Non-pigmented ciliary epithelial cell (primary cell): ENCODE measurements around the gene CLCNKB.
"Not testable (repeated sequence)": the region's sequence is repeated elsewhere in the genome, so short reads cannot be mapped to it uniquely, and the experiment has no call there.

ENCODE experiments used
- DNase-seq: peaks from one replicate; pipeline ENCODE4 v3.0.0-alpha.2; 2010; ENCODE audit warnings: low read depth

The CLCNKB gene

DNA sequence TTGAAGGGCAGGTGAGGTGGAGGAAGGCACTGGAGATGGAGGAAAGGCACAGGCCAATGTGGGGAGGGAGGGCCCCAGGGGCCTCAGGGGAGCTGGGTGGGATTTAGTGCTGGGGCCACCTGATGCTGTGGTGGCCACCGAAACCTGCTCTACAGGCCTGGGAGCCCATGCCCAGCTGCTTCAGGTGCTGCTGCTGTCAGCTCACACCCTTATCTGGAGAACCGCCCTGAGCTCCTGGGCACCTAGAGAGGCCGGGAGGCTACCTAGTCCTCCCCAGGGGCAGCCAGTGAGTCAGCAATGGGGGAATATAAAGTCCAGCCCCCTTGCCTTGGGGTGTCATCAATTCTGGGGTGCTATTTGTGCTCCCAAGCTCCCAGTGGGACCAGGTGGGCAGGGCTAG lies 17.7 kb downstream of the CLCNKB start:
- DNase-seq = no peak

DNA sequence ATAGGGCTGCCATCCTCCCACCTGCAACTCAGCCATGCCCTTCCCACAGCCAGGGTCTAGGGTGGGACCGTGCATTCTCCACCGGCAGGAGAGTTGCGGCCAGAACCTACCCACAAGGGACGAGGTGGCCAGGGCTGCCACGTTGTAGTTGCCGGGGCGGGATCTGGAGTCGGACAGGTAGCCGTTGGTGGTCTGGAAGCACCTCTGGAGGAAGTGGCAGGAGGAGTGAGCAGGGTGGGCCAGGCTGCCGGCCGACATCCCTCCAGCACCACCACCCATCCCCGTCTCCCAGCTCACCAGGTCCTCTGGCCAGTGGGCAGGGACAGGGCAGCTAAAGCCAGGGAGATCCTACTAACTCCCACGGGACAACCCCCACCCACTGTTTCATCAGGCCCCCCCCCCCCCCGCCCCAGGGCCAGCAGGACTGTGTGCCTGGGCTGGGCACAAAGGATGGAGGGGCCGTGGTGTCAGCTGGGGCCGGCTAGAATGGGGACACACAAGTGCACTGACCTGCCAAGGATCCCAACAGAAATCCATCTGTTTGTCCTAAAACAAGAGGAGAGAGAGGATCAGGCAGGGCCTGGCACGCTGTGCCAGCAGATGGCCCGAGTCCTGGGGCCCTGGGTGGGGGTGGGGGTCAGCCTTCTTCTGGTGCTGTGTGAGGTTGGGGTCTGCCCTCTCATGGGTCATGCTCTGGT lies 18.6 kb downstream of the CLCNKB start:
- DNase-seq = not testable (repeated sequence)

DNA sequence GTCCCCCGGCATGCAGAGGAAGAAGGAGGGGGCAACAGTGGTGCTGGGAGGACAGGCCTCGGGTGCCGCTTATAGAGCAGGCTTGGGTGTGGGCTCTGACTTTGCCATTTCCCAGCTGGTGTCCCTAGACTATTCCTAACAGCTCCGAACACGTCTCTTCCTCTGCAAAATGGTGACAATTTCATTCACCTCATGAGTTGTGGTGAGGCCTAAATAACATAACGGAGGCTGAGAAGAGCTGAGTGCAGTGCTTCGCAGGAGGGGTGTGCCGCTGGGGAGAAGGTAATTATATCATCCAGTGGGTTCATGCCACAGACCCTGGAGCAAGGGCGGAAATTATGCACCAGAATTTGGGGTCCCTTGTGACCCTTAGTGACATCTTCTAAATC lies 19.1 kb downstream of the CLCNKB start:
- not testable (repeated sequence) for DNase-seq

DNA sequence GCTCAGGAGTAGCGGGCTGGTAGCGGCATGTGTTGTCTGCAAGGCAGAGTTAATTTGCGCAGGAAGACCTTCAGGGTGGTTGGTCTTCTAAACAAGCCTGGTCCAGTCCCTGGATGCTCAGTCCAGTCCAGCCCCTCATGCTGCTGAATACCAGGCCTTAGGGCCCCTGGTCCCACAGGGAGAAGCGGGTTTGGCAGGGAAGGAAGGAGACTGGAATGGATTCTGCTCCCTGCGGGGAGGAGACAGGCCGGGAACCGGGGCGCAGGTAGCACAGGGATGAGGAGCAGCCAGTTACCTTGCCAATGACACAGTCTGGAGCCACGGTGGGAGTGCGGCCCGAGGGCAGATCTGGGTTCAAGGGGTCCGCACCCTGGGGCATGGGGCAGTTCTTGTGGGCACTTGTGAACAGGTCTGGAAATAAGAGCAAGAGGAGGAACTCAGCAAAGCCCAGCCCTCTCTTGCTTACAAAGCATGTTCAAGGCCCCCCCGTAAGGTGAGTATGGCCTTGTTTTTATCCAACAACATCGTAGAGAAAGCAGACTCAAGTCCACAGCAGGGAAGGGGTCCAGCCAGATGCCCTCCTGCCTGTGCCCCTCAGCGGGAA lies 19.7 kb downstream of the CLCNKB start:
- DNase-seq = no peak

DNA sequence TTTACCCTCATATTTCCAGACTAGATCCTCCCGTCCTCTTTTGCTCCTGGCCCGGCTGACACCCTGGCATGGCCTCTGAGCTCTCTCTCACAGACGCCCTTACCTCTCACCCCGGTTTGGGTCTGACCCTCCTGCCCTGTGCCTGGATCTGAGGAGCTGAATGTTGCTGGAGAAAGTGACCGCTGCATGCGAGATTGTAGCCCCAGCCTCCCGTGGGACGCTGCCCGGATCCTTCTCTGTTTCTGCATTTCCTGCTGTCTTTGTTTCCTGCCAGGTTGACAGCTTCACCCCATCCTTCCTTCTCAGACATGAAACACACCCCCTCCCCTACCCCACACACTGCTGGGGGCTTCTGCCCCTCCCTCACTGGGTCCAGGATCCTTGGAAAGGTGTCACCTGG lies 20.3 kb downstream of the CLCNKB start:
- DNase-seq = no peak

DNA sequence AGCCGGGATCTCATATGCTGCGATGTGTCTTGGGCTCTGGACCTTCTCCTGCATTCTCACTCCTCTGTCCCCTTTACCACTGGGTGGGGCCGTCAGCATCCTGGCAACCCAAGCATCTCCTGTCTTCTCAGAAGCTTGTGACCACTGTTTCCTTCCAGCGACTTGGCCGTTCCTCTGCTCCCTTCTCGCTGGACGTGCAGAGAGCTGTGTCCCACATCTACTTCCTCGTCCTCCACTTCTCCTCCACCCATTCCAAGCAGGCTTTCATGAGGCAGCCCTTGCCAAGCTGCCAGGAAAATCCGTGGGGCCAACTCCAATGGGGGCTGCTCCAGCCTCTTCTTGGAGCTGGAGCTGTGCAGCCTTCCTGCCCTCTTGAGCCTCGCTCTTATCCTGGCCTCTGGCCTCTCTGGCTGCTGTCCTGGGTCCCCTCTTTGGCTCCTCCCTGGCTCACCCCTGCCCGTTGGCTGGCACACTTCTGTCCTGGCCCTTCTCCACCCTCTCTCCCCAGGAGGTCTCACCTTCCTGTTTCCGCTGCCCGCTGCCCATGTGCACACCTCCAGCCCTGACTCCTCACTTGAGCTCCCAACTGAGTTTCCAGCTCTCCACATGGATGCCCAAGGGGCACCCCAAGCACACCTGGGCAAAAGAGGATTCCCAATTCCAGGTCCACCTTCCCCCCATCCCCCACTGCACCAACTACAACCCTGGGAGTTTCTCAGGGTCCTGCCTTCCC lies 21.1 kb downstream of the CLCNKB start:
- DNase-seq = no peak

DNA sequence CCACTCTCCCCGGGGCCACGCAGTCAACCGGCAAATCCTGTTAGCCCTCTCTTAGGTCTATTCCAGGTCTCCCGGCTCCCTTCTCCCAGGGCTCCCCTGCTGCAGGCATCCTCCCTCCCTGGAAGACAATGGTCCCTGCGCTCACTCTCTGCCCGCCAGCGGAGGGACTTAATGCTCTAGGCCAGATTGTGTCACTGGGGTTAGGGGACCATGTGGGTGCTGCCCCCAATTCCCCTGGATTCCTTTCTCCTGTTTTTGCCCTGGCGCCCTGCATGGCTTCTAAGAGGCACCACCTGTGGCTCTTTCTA lies 21.6 kb downstream of the CLCNKB start:
- DNase-seq = no peak

DNA sequence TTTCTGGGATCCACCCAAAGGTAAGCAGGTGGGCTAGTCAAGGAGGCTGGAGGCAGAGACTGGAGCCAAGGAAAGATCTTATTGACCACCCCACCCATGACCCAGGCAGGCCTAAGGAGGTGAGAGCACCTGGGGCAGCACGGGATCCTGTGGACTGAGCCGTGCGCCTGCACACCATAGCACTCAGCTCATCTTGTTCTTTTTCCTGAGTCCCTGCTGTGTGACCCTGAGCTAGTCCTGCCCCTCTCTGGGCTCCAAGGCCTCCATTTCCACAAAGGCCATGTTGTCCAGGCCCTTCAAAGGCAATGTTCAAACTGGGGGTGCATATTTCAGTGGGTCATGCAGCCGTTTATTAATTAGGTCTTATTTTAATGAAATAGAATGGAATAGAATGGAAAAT lies 22.7 kb downstream of the CLCNKB start:
- no peak for DNase-seq

DNA sequence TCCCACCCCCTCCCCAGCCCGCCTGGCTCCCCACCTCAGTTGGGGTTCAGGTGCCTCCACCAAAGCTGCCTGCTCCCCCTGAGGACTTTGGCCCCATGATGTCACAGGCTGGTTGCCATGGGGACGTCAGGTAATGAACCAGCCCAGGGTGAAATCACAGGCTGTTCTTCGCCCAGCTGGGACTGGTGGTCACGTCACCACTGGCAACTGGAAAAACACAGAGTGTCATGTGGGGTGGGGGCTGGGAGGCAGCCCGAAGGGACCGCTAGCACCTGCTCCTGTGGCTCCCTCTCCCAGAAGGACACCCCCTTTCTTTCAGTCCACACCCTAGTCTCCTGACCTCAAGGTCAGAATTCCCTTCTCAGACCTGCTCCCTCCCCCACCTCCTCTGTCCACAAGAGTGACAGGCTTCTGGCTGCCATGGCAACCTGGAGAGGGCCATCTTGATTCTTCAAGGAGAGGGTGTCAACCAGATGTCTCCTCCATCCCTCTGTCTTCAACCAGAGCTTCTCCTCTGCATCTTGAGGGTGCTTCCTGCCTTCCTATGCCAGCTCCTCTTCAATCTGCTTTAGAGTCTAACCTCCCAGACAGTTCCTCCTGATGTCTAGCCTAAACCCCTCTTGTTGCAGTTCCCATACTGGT lies 23.7 kb downstream of the CLCNKB start:
- no peak for DNase-seq

DNA sequence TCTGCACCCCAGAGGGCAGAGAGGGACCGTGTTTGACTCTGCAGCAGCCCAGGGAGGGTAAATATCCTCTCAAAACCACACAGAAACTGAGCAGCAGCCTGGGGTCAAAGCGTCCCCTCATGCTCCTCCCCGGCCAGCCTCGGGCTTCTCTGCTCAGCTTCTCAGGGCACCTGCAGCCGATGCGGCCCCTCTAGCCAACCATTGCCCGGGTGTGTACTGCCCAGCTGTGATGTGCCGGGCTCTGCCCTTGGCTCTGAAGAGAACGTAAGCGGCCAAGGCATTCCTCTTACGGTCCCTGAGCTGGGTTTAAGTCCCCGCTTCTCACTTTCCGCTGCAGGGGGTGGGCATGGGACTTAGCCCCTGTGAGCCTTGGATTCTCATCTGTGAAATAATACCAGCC lies 24.4 kb downstream of the CLCNKB start:
- no peak for DNase-seq

DNA sequence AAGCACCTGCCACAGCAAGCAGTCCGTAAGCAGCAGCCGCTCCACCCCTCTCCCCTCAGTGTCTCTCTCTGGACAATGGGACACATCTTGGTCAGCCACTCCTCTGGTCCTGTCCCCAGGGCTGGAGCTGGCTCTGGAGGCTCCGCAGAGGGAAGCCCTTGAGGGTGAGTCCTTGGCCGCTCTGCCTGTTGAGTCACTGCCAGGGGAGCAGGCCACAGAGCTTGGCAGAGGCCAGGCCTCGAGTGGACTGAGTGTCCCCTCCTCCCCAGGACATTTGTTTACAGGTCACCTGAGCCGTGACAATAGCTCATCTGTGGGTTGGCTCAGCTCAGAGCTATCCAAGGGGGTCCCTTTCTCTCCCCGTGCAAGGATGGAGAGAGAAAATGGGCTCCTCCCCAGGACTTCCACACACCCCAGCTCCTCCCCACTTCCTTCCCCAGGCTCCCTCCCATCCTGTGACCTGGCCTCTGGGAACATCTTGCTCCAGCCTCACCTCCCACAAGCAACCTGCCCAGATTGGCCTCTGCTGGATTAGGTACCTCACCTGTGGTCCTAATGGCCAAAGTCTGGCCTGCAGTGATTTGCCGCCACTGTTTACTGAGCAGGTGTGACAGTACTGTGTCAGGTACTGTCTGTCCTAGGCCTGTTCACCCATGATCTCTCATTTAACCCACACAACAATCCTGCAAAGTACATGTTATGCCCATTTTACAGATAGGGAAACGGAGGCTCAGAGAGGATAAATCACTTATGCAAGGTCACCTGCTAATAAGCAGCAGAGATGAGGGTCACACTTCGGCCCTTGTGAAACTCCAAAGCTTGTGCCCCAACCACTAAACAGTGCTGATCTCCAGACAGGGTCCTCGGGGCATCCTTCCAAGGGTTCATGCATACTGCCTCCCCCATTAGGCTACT lies 25.0 kb downstream of the CLCNKB start:
- no peak for DNase-seq

DNA sequence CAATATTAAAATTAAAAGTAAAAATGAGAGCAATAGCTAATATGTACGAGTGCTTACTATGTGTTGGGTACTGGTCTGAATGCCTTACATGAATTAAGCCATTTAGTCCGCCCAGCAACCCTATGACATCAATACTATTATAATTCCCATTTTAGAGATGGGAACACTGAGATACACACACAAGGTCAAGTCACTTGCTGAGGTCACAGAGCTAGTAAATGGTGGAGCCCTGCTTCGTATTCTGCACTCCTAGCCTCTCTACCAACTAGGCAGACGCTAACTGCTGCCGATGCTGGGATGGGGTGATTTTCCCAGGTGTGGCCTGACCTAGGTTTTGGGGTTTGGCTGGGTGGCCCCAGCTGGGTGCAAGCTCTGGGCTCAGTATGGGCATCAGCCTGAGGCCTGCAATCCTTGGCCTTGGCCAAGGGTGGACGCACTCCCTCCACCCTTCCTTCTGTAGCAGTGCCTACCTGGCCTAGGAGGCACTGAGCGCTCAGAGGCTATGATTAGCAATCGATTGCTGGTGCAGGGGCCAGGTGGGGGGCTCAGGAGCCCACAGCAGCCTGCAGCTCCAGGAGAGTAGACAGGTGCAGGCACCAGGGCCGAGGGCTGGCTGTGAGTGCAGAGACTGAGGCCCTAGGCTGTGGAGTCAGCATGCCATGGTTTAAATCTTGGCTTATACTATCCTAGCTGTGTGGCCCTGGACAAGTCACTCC lies 27.2 kb downstream of the CLCNKB start:
- DNase-seq = no peak

DNA sequence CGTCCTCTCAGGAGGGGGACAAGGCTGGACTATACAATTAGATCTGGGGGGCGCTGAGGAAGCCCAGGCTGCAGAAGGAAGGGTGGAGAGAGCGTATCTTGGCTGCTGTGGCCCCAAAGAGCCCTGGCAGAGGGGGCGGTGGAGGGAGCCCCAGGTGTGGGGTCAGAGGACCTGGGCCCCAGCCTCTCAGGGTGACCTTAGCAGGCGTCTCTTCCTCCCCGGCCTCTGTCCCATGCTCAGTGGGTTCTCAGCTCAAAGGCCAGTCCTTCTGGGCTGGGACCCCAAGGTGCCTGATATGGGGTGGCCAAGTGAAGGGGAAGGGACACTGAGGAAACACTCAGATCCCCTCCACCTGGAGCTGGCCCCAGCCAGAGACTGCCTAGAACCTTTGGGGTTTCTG lies 28.0 kb downstream of the CLCNKB start:
- DNase-seq = no peak

DNA sequence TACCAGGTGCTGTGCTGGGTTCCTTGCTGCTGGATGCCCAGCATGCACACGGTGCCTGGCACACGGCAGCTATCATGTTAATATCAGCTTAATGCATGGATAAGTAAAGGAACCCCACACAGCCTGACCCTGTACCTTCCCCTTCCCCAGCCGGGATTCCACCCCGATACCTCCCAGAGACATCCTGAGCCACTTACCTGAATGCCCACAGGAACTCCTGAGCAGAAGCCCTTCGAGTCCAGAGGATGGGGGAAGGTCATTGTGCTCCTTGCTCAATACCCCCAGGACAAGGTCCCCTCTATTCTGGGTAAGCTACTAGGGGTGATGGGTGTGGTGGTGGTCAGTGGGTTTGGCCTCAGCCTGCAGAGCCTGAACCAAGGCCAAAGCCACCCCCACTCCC lies 28.5 kb downstream of the CLCNKB start:
- no peak for DNase-seq

DNA sequence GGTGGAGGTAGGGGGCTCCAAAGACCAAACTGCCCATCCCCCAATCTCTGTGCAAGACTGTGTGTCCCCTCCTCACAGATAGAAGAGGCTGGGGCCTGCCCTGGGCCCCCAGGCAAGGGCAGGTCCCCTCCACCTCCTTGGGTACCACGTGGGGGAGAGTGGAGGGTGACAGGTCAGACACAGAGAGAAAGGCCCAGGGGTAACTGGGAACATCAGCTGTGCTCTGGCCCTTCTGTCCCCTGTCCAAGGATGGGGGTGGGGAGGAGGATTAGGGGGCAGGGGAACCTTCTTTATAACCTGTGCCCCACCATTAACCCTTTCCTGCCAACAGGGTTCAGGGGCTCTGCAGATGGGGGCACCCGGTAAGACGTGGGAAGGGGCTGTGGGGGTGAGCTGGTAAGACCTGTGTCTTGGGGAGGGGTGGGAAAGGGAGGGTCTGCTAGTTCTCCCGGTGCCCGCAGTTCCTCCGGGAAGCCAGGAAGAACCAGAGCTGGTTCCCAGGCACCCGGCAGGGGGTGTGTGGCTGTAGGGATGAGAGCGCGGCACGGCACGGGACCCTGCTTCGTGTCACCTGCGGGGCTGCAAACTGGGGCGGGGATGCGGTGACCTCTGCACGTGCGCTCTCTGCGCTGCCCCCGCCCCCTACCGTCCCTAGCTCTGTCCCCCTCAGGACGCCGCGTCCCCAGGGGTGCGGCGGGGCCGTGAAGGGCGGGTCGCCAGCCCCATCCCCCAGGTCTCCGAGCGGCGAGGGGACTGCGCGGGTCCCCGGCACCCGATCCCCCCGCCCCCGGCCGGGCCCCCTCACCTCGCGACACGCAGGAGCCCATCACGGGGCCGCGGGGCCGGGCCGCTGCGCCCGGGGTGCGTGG lies 29.3 kb downstream of the CLCNKB start:
- no peak for DNase-seq

DNA sequence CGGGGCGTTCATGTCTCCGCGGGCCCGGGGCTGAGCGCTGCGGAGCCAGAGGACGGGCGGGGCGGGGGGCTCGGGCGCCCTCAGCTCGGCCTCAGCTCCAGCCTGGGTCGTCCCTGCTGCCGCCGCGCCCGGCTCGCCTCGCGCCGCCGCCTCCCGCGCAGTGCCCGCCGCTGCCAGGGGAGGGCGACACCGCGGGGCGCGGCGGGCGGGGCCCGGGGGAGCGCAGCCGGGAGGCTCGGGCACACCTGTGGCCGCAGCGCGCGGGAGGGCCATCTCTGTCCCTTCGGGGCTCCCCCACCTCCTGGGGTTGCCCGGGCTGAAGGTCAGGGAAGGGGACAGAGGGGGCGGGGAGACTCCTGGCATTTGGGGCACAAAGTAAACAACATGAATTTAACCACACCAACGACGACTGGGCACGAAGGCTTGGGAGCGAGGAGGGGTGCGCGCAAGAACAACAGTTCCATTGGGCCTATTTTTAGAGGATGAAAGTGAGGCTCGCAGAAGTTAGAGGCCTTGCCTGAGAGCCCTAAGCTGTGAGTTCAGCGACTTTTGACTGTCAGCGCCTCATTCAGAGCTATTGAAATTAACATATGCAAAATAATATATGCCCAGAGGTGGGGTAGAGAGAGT lies 30.0 kb downstream of the CLCNKB start, which contains the start of gene FAM131C:
Gene FAM131C (minus strand): TSS at position 162 of the 630 bp plus-strand sequence. CDS start 209 bp downstream, outside the sequence.
- no peak for DNase-seq

DNA sequence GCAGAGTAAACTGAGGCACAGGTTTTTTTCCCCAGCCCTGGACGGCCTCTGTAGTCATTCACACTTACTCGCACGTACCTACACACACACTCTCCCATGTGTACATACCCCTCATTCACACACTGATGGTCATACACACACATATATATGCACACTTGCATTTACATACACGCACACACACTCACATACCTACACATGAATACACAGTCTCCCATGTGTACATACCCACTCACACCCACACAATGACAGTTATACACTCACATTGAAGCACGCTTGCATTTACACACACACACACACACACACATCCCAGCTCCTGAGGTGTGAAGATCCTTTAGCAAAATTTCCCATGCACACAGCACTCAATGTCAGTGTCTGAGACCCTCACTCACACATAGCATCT lies 30.6 kb downstream of the CLCNKB start:
- DNase-seq = no peak

DNA sequence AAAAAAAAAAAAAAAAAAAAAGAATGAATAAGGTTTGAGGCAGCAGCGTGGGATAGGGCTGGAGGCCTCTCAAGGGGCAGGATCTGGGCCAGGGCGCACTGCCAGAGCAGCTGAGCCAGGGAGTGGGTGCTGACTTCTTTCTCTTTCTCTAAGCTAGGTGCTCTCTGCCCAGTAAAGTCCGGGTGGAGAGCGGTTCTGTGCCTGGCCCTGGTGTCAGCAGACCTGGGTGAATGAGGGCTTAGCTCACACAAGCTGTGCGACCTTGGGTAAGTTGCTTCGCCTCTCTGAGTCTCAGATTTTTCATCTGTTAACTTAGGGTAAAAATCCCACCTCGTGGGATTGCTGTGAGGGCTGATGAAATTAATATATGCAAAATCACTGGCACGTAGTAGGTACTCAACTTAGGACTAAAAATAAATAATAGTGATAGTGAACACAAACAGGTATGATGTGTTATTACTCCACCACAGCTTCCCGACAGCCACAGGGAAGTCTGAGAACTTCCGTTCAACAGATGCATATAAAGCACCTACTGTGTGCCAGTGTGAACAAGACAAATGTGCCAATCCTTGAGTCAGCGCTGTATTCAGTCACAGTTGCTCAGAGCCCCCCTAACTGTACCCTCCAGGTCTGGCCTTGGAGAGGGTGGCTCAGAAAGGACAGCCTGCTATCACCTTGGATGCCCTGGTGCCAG lies 31.9 kb downstream of the CLCNKB start:
- DNase-seq = no peak
